HG03558 (cell line): ENCODE measurements around the gene FGFR2.
"Not testable (repeated sequence)": the region's sequence is repeated elsewhere in the genome, so short reads cannot be mapped to it uniquely, and the experiment has no call there.

ENCODE experiments used
- ATAC-seq: cut with Tn5 transposase; IDR thresholded peaks from one replicate; pipeline ENCODE4 v1.9.1; 2021; ENCODE audit warnings: moderate number of reproducible peaks; ENCODE audit not compliant: unreplicated experiment; ENCODE audit errors: extremely low read depth

Gene FGFR2

GRCh38 chr10:121558238-121558637 is 40.0 kb downstream of the FGFR2 start:
- ATAC-seq, result no peak

- no peak for ATAC-seq
These were observed 41.2 kb downstream of the FGFR2 start for GRCh38 chr10:121556918-121557573.

- ATAC-seq, result no peak
These were observed 41.8 kb downstream of the FGFR2 start for GRCh38 chr10:121556455-121556854.

GRCh38 chr10:121554916-121555315 is 43.3 kb downstream of the FGFR2 start:
- ATAC-seq, result not testable (repeated sequence)

- no peak for ATAC-seq
These were observed 44.6 kb downstream of the FGFR2 start for GRCh38 chr10:121553511-121554264.

GRCh38 chr10:121552746-121553145 is 45.5 kb downstream of the FGFR2 start:
- ATAC-seq, result no peak

GRCh38 chr10:121551210-121551885 is 46.9 kb downstream of the FGFR2 start:
- no peak for ATAC-seq

GRCh38 chr10:121544301-121544869 is 53.9 kb downstream of the FGFR2 start:
- ATAC-seq, result no peak

GRCh38 chr10:121543545-121543944 is 54.7 kb downstream of the FGFR2 start:
- ATAC-seq, result no peak

GRCh38 chr10:121541450-121542120 is 56.7 kb downstream of the FGFR2 start:
- no peak for ATAC-seq

GRCh38 chr10:121540732-121541395 is 57.4 kb downstream of the FGFR2 start:
- no peak for ATAC-seq

GRCh38 chr10:121539786-121540185 is 58.5 kb downstream of the FGFR2 start:
- no peak for ATAC-seq

- ATAC-seq, result no peak
These were observed 61.8 kb downstream of the FGFR2 start for GRCh38 chr10:121536310-121536913.

- no peak for ATAC-seq
These were observed 62.9 kb downstream of the FGFR2 start for GRCh38 chr10:121535381-121535780.

GRCh38 chr10:121532292-121532864 is 65.9 kb downstream of the FGFR2 start:
- no peak for ATAC-seq

- ATAC-seq, result no peak
These were observed 66.4 kb downstream of the FGFR2 start for GRCh38 chr10:121531830-121532178.

- no peak for ATAC-seq
These were observed 67.0 kb downstream of the FGFR2 start for GRCh38 chr10:121531076-121531829.

- ATAC-seq, result no peak
These were observed 67.7 kb downstream of the FGFR2 start for GRCh38 chr10:121530481-121531075.
